ENCODE results near the gene NOTO.

The NOTO gene

GRCh38 chr2:73243884-73244570 lies 41.7 kb downstream of the NOTO start:
- TF ChIP-seq, protein P1, sequence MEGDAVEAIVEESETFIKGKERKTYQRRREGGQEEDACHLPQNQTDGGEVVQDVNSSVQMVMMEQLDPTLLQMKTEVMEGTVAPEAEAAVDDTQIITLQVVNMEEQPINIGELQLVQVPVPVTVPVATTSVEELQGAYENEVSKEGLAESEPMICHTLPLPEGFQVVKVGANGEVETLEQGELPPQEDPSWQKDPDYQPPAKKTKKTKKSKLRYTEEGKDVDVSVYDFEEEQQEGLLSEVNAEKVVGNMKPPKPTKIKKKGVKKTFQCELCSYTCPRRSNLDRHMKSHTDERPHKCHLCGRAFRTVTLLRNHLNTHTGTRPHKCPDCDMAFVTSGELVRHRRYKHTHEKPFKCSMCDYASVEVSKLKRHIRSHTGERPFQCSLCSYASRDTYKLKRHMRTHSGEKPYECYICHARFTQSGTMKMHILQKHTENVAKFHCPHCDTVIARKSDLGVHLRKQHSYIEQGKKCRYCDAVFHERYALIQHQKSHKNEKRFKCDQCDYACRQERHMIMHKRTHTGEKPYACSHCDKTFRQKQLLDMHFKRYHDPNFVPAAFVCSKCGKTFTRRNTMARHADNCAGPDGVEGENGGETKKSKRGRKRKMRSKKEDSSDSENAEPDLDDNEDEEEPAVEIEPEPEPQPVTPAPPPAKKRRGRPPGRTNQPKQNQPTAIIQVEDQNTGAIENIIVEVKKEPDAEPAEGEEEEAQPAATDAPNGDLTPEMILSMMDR (IDR thresholded peaks at IDR 0.05; ENCODE audit: low read depth, low read length, missing control alignments) = no peak
- in situ Hi-C loops (cut with HindIII; ENCODE audit: low sequenced_read_pairs) = loop anchor here (5.0 kb wide), 1 partner anchor 48 kb away; the partner anchor contains the start of gene EGR4
- no peak overlapping the region for H3K4me3 ChIP-seq (ENCODE audit: low read depth, low read length)
- DNase-seq (ENCODE audit: low read depth) = peak; percentile 81

GRCh38 chr2:73244580-73244979 lies 42.2 kb downstream of the NOTO start:
- no peak overlapping the region for H3K4me3 ChIP-seq (ENCODE audit: low read depth, low read length)
- in situ Hi-C loops (cut with HindIII; ENCODE audit: low sequenced_read_pairs) = loop anchor here (5.0 kb wide), 1 partner anchor 48 kb away; the partner anchor contains the start of gene EGR4
- TF ChIP-seq, protein P1 (IDR thresholded peaks at IDR 0.05; ENCODE audit: low read depth, low read length, missing control alignments) = no peak
- no peak for DNase-seq (ENCODE audit: low read depth)

- H3K4me3 ChIP-seq (ENCODE audit: low read depth, low read length) = no peak overlapping the region
- DNase-seq (ENCODE audit: low read depth) = no peak
- TF ChIP-seq, protein P1 (IDR thresholded peaks at IDR 0.05; ENCODE audit: low read depth, low read length, missing control alignments) = no peak
- in situ Hi-C loops (cut with HindIII; ENCODE audit: low sequenced_read_pairs) = no loop called here
These were observed 44.5 kb downstream of the NOTO start for GRCh38 chr2:73246850-73247249.

GRCh38 chr2:73249636-73250035 lies 47.3 kb downstream of the NOTO start:
- in situ Hi-C loops (cut with HindIII; ENCODE audit: low sequenced_read_pairs) = no loop called here
- DNase-seq (ENCODE audit: low read depth) = no peak
- TF ChIP-seq, protein P1 (IDR thresholded peaks at IDR 0.05; ENCODE audit: low read depth, low read length, missing control alignments) = no peak
- H3K4me3 ChIP-seq (ENCODE audit: low read depth, low read length) = no peak overlapping the region

GRCh38 chr2:73250872-73251846 lies 48.8 kb downstream of the NOTO start:
- no peak overlapping the region for H3K4me3 ChIP-seq (ENCODE audit: low read depth, low read length)
- TF ChIP-seq, protein P1 (IDR thresholded peaks at IDR 0.05; ENCODE audit: low read depth, low read length, missing control alignments) = no peak
- in situ Hi-C loops (cut with HindIII; ENCODE audit: low sequenced_read_pairs) = no loop called here
- no peak for DNase-seq (ENCODE audit: low read depth)

DNA sequence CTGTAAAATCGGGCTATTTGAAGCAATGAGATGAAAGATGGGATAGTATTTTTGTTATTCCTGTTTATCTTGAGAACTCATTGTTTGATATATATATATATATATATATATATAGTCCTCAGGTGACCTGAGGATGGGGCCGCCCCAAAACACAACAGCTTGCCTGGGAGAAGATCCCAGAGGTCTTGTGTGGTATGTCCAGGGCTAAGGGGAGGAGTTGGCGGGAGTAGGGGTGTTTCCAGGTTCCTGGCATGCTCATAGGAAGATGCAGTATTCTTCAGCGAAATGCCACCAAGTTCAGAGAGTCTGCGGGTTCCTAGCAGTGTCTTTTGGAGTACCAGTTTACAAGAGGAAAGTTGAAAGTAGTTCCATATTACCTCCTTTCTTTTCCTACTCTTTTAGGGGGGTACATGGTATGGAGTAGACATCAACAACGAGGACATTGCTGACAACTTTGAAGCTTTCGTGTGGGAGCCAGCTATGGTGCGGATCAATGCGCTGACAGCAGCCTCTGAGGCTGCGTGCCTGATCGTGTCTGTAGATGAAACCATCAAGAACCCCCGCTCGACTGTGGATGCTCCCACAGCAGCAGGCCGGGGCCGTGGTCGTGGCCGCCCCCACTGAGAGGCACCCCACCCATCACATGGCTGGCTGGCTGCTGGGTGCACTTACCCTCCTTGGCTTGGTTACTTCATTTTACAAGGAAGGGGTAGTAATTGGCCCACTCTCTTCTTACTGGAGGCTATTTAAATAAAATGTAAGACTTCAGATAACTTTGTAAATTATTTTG lies 50.1 kb downstream of the NOTO start:
- in situ Hi-C loops (cut with HindIII; ENCODE audit: low sequenced_read_pairs) = no loop called here
- TF ChIP-seq, protein P1 (IDR thresholded peaks at IDR 0.05; ENCODE audit: low read depth, low read length, missing control alignments) = no peak
- no peak for DNase-seq (ENCODE audit: low read depth)
- no peak overlapping the region for H3K4me3 ChIP-seq (ENCODE audit: low read depth, low read length)

Measured in astrocyte of the cerebellum (primary cell).